GM18505 (cell line): ENCODE data around the gene DPM3.
A peak's percentile ranks its signal among the peaks of the same experiment; 100 is the strongest.
"Not testable (repeated sequence)": the region's sequence is repeated elsewhere in the genome, so short reads cannot be mapped to it uniquely, and the experiment has no call there.

Experiments used
- ATAC-seq: cut with Tn5 transposase; IDR thresholded peaks from one replicate; pipeline ENCODE4 v1.9.1; 2021; ENCODE audit not compliant: unreplicated experiment
- POLR2A ChIP-seq: IDR thresholded peaks from 4 replicates; pipeline ENCODE4 v1.6.1; 2011; ENCODE audit warnings: borderline replicate concordance; ENCODE audit not compliant: insufficient read depth, insufficient read length; ENCODE audit errors: extremely low read depth

The DPM3 gene

GRCh38 chr1:155158991-155159390 lies 18.7 kb upstream of the DPM3 start:
- ATAC-seq: no peak
- TF ChIP-seq POLR2A: no peak

GRCh38 chr1:155155996-155156643 lies 15.8 kb upstream of the DPM3 start:
- ATAC-seq: not testable (repeated sequence)

- no peak for TF ChIP-seq POLR2A
- no peak for ATAC-seq
These were observed 5.2 kb upstream of the DPM3 start for GRCh38 chr1:155145491-155145890.

GRCh38 chr1:155141749-155142148 lies 1.4 kb upstream of the DPM3 start:
- no peak for TF ChIP-seq POLR2A
- ATAC-seq: no peak

GRCh38 chr1:155140630-155140953 lies 261 bp upstream of the DPM3 start:
- ATAC-seq: no peak
- no peak for TF ChIP-seq POLR2A

GRCh38 chr1:155137154-155137949 lies 3.0 kb downstream of the DPM3 start:
- TF ChIP-seq POLR2A: peak; percentile 19
- no peak for ATAC-seq

GRCh38 chr1:155136748-155137147 lies 3.6 kb downstream of the DPM3 start:
- no peak for ATAC-seq
- TF ChIP-seq POLR2A: no peak

GRCh38 chr1:155135415-155136028 lies 4.8 kb downstream of the DPM3 start, which contains the start of gene SLC50A1:
Gene SLC50A1, plus strand, starts transcription at chr1:155135852. Its CDS starts 60 bp downstream, at chr1:155135912.
- peak; percentile 61 for ATAC-seq
- peak; percentile 90 for TF ChIP-seq POLR2A

GRCh38 chr1:155134880-155135414 lies 5.4 kb downstream of the DPM3 start:
- TF ChIP-seq POLR2A: no peak
- ATAC-seq: no peak

- no peak for TF ChIP-seq POLR2A
- ATAC-seq: no peak
These were observed 6.0 kb downstream of the DPM3 start for GRCh38 chr1:155134322-155134721.

GRCh38 chr1:155133799-155134281 lies 6.5 kb downstream of the DPM3 start:
- no peak for TF ChIP-seq POLR2A
- ATAC-seq: no peak

- ATAC-seq: no peak
- no peak for TF ChIP-seq POLR2A
These were observed 8.5 kb downstream of the DPM3 start for GRCh38 chr1:155131856-155132255.

- TF ChIP-seq POLR2A: no peak
- no peak for ATAC-seq
These were observed 9.0 kb downstream of the DPM3 start for GRCh38 chr1:155131285-155131684.

GRCh38 chr1:155130272-155131006 lies 9.9 kb downstream of the DPM3 start:
- no peak for ATAC-seq
- TF ChIP-seq POLR2A: no peak
